ENCODE results near the gene GOLIM4. TPM values are rescaled to one million over a fixed set of nuclear protein-coding genes. Genes with fewer than 3 reads are reported as not detected.

GOLIM4 gene
- total RNA-seq, 1 experiment from 2014 or later = 12.2 TPM

GRCh38 chr3:168087539-168087938, 8.2 kb downstream of the GOLIM4 start:
- no peaks in the 10 kb centered on the region for H3K4me1 ChIP-seq (ENCODE audit: insufficient read depth, low read length, poor library complexity, severe bottlenecking)
- no peaks in the 10 kb centered on the region for H3K27me3 ChIP-seq (replicated peaks; ENCODE audit: insufficient read depth, low read depth, low read length, poor library complexity)
- no peaks in the 10 kb centered on the region for H3K9me3 ChIP-seq (ENCODE audit: low read depth, low read length, poor library complexity, severe bottlenecking)
- TF ChIP-seq CTCF (conservative IDR thresholded peaks at IDR 0.05; ENCODE audit: low read depth, low read length) (no peak), EZH2 (IDR thresholded peaks at IDR 0.05; ENCODE audit: borderline replicate concordance, low read depth, low read length, poor library complexity, severe bottlenecking) (no peak)
- intact Hi-C loops (cut with micrococcal nuclease; ENCODE audit: unreplicated experiment) = no loop called here
- DNase-seq (ENCODE audit: low spot score) = no peak
- H3K36me3 ChIP-seq (ENCODE audit: insufficient read depth, low read length, poor library complexity, severe bottlenecking) = no peaks in the 10 kb centered on the region
- ChIA-PET CTCF (no interaction called here), POLR2A (ENCODE audit: low non-redundant PET) (no interaction called here)
- no peak overlapping the region for H3K27ac ChIP-seq (ENCODE audit: low read depth, low read length, poor library complexity, severe bottlenecking)
- BruUV-seq (replicated peaks) = no TSS peak
- H3K4me3 ChIP-seq (ENCODE audit: low read depth, low read length, poor library complexity, severe bottlenecking) = no peak overlapping the region

- no TSS peak for BruUV-seq (replicated peaks)
- no peaks in the 10 kb centered on the region for H3K27me3 ChIP-seq (replicated peaks; ENCODE audit: insufficient read depth, low read depth, low read length, poor library complexity)
- no peak for DNase-seq (ENCODE audit: low spot score)
- H3K9me3 ChIP-seq (ENCODE audit: low read depth, low read length, poor library complexity, severe bottlenecking) = no peaks in the 10 kb centered on the region
- no peak for TF ChIP-seq CTCF (conservative IDR thresholded peaks at IDR 0.05; ENCODE audit: low read depth, low read length)
- TF ChIP-seq EZH2 (IDR thresholded peaks at IDR 0.05; ENCODE audit: borderline replicate concordance, low read depth, low read length, poor library complexity, severe bottlenecking) = no peak
- POLR2A ChIA-PET (ENCODE audit: low non-redundant PET) = no interaction called here
- H3K27ac ChIP-seq (ENCODE audit: low read depth, low read length, poor library complexity, severe bottlenecking) = no peak overlapping the region
- H3K36me3 ChIP-seq (ENCODE audit: insufficient read depth, low read length, poor library complexity, severe bottlenecking) = no peaks in the 10 kb centered on the region
- CTCF ChIA-PET = no interaction called here
- no peak overlapping the region for H3K4me3 ChIP-seq (ENCODE audit: low read depth, low read length, poor library complexity, severe bottlenecking)
- intact Hi-C loops (cut with micrococcal nuclease; ENCODE audit: unreplicated experiment) = no loop called here
- no peaks in the 10 kb centered on the region for H3K4me1 ChIP-seq (ENCODE audit: insufficient read depth, low read length, poor library complexity, severe bottlenecking)
These were observed 9.0 kb downstream of the GOLIM4 start for GRCh38 chr3:168086541-168087260.

- no peak for DNase-seq (ENCODE audit: low spot score)
- intact Hi-C loops (cut with micrococcal nuclease; ENCODE audit: unreplicated experiment) = no loop called here
- H3K27me3 ChIP-seq (replicated peaks; ENCODE audit: insufficient read depth, low read depth, low read length, poor library complexity) = no peaks in the 10 kb centered on the region
- ChIA-PET POLR2A (ENCODE audit: low non-redundant PET) (no interaction called here), CTCF (no interaction called here)
- TF ChIP-seq EZH2 (IDR thresholded peaks at IDR 0.05; ENCODE audit: borderline replicate concordance, low read depth, low read length, poor library complexity, severe bottlenecking) (no peak), CTCF (conservative IDR thresholded peaks at IDR 0.05; ENCODE audit: low read depth, low read length) (no peak)
- no peaks in the 10 kb centered on the region for H3K4me1 ChIP-seq (ENCODE audit: insufficient read depth, low read length, poor library complexity, severe bottlenecking)
- H3K36me3 ChIP-seq (ENCODE audit: insufficient read depth, low read length, poor library complexity, severe bottlenecking) = no peaks in the 10 kb centered on the region
- no TSS peak for BruUV-seq (replicated peaks)
- no peak overlapping the region for H3K27ac ChIP-seq (ENCODE audit: low read depth, low read length, poor library complexity, severe bottlenecking)
- no peak overlapping the region for H3K4me3 ChIP-seq (ENCODE audit: low read depth, low read length, poor library complexity, severe bottlenecking)
- no peaks in the 10 kb centered on the region for H3K9me3 ChIP-seq (ENCODE audit: low read depth, low read length, poor library complexity, severe bottlenecking)
These were observed 10.1 kb downstream of the GOLIM4 start for GRCh38 chr3:168085491-168086119.

Data from A673 (cell line).